ENCODE measurements around the gene JMY.

JMY gene

DNA sequence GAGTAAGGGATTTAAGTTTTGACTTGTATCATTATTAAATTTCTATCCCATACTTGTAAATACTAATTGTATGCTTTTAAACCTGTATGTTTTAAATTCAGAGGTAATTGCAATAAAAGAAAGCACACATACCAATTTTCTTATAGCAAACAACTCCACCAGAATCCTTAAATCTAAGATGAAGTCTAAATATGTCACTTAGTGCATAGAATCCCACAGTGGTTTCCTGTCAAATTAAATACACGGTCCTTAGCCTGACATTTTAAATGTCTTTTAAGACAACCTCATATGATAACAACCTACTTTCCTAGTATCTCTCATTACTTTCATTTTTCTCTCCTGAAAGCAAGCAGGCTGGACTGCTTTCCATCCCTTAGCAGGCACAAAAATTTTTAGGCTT, 52.0 kb downstream of the JMY start:
- DNase-seq: no peak

DNA sequence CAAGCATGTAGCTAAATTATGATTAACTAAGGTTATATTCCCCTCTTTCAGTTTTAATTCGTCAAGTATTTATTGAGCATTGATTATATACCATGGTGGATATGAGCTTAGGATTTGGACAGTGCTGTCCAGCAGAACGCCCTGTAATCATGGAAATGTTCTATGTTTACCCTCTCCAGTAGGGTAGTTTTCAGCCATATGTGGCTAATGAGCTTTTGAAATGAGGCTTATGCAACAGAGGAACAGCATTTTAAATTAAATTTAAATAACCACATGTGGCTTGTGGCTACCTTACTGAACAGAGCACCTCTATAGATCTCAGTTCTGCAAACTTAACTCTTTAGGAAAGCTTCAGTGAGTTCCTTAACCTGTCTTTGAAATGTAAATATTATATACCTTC, 59.1 kb downstream of the JMY start:
- DNase-seq: no peak

DNA sequence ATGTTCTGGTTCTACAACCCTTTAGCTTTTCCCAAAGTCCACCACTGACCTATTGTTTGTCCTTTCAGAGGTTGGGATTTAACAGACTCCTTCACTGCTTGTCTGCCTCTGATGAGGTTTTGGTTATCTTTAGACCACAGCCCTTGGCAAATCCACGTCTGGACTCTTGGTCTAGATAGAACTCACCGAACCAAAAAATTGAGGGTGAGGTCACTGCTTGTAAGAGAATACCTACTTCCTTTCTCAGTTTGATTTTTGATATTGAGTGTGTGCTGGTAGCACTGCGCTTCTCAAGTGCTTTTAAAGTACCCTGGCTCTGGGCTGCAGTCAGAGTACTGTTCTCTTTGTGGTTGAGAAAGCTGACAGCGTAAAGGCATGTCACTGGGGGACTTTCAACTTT, 61.7 kb downstream of the JMY start:
- no peak for DNase-seq

DNA sequence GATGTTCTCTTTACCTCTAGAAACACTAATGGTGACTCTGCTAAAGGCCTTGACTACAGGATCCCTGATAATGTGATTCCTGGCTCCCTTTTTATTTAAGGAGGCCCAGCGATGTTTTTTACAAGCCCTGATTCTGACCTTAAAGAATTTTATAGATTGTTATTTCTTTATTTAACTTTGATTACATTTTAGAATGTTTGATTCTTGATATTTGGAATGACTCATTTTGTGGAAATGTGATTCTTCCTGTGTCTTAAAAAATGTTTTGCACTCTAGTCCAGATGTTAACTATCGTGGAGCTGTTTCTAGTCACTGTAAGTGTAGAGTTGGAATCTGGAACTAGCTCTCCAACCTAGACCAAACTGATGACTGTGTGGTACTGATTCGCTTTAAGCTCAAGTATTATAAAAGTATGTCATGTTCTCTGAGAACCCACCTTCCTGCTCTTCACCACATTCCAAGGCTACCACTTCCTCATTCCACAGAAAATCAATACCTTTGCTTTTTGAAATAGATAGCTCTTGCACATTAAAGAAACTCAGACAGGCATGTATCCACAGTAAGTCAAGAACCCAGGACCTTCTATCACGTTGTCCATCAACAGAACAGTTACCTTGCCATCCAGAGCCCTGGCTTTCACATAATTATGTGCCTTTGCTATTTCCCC, 65.2 kb downstream of the JMY start:
- no peak for DNase-seq

DNA sequence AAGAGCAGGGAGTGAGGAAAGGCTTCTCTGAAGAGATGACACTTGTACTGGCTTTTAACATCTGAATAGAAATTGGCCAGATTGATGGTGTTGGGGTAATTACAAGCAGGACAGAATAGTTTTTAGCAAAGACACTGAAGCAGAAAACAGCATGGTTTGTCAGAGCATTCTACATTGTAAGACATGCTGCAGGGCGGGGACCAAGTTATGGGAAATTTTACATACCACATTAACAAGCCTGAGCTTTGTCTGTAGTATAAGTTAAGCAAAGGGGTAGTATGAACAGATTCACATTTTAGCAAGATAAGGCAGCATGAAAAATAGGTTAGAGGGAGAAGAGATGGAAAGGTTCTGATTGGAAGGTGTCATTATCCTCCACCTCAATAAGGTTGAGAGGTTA, 66.5 kb downstream of the JMY start:
- DNase-seq: no peak

DNA sequence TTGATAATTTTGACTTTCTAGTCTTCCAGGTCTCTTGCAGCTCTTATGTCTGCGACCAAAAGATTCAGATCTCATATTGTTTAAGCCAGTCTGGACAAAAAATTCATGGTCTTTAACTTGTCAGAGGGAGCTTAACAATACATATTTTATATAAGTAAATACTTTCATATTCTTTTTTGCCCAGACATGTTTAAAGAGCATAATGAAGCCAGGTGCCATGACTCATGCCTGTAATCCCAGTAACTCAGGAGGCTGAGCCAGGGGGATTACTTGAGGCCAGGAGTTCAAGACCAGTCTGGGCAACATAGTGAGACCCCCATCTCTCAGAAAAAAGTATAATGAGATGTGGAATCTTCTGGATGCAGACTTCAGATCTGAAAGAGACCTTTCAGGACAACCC, 69.8 kb downstream of the JMY start:
- no peak for DNase-seq

DNA sequence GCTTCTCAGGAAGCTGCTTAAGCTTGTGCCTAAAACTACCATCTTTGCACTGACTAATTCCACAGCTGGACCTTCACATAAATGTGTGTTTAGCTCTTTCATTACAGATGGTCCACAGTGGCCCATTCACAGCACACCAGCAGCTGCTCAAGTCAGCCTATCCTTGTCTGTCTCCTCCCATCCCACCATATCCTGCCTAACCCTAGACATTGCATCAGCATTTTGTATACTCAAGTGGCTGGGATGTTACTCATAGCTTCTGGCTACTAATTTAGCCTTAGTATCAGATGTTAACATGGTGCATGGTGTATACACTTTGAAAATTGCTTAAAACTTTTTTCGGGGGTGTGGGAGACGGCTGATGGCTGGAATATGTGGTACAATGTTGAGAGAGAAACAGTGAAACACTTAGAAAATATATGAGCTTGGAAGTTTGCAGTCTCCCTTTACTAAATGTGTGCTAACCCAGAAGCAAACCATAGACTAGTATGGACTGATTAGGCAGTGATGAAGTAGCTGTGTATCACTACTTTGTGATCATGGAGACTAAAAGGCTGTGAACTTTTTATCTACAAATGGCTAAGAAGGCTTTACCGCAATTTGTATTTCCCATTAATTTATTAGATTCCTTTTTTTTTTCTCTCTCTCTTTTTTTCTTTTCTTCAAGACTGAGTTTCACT, 83.1 kb downstream of the JMY start:
- DNase-seq: no peak

DNA sequence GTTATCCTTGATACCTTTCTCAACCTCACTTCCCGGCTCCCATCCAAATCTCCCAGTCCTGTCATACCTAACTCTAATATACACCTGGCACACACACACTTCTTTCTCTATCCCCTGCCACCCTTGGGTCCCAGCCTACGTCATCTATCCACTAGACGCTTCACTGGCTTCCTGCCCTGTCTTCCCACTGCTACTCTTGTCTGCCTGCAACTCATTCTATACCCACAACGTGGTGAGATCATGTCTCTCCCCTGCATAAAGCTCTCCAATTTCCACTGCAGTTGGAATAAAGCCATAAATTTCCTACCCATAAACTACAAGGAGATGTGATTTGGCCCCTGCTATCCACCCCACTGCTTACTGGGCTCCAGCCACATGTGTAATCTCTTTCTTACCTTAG, 93.5 kb downstream of the JMY start:
- no peak for DNase-seq

DNA sequence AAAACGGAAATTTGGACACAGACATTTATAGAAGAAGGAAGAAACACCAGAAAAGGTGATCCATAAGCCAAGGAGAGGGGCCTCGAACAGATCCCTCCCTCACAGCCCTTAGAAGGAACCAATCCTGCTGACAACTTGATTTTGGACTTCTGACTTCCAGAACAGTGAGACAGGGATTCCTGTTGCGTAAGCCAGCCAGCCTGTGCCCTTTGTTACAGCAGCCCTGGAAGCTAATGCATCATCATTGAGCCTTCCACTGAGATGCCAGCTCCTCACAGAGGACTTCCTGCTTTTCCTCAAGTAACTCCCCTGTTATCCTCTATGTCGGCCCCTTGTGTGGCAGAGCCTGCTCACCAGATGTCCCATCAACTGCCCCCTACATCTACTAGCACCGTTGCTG, 94.1 kb downstream of the JMY start:
- DNase-seq: no peak

DNA sequence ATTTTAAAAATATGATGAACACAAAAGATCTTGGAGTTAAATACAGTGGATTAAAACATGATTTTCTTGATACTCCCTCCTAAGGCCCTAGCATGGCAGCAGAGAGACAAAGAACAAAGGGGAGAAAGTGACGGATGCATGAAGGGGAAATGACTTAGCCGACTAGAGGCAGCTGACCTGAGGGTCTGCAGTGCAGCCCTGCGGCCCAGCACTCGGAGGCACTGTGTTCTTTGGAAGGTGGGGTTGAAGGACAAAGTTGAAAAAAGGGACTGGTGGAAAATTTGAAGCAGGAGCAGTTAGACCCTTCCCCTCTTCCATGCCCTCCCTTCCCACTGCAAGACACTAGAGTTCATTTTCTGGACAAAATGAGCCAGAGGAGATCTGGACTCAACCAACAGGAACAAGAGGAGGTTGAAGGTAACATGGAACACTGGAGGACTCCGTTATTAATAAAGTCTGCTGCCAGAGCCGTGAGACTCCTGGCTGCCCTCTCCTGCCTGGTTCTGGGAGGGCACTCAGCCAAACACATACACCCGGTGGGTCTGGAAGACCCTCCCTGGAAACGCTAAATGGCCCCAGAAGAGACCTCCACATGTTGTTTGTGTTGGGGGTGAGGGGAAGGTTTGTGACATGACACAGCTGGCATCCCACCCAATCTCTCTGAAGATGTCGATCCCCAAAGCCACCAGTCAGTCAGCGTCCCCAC, 98.1 kb downstream of the JMY start:
- no peak for DNase-seq

DNA sequence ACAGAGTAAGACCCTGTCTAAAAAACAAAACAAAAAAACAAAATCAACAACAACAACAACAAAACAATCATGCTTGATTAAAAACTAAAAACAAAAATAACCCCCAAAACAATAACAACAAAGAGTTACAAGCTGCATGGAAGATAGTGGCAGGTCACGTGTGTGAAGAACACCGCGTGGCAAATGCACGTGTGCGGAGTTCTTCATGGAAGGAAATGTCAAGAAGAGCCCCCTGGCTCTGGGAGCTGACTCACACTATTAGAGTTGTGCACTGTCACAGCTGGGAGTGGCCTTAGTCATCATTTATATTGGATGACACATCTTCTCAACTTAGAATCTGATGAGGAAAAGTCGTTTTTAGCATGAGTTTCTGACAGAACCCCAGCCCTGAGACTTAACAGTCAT, 110.5 kb downstream of the JMY start:
- DNase-seq: no peak

DNA sequence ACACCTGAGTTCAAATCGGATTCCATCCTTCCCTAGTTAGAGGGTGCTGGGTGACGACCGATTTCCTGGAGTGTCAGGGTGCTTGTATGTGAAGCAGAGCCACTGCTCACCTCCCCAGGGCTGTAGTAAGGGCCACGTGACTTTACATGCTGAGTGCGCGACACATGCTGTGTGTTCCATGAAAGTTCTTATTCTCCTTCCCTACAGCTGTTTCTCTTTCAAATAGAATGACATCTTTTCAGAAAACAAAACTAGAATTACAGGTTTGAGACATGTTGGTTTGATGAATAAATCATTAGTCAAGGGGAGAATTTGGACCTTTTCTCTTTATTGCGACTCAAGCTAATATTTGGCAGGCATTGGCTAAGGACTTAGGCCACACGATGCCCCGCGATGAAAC, 113.1 kb downstream of the JMY start:
- no peak for DNase-seq

DNA sequence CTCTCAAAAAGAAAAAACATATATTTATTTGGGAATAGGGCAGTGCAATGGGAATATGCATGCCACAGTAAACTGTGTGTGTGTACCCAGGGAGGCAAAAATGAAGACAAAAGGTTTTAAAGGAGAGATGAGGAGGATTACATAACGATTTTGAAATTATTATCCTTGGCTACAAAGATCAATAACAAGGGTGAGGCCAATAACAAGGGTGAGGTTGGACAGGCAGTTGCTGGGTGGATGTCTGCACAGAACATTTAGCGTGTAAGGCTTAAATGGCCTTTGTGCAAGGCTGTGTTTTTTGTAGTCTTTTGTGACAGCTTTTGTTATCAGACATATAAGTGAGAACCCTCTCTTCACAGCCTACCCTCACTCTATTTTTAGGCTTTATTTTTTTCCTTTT, 114.0 kb downstream of the JMY start:
- no peak for DNase-seq

DNA sequence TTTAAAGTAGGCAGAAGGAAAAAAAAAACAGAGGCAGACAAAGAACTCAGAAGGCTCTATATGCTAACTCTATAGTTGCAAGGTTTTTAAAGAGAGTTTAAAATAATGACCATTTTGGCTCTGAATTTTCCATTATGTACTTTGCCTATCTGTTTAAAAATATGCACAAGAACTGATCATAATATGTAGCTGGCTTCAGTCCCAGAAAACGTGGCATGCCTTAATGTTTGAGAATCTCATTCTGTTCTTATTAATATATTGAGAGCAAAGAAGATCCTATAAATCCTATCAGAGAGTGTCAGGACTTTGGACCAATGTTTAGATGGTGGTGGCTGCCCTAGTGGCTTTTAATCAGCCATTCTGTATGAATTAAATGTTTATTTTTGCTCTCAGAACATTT, 121.5 kb downstream of the JMY start:
- DNase-seq: no peak

Measured in stimulated activated CD4-positive, alpha-beta T cell treated with anti-CD3 and anti-CD28 coated beads, Interleukin-4, amount 100 ng/mL, for 24 hours (primary cell).